ENCODE measurements around the gene DAGLB. TPM values are rescaled to one million over a fixed set of nuclear protein-coding genes. Genes with fewer than 3 reads are reported as not detected.
A peak's percentile ranks its signal among the peaks of the same experiment; 100 is the strongest.

DAGLB gene
- total RNA-seq, 4 donors from 2014 or later: 9.1 to 36.3 (median 24.3) TPM

DNA sequence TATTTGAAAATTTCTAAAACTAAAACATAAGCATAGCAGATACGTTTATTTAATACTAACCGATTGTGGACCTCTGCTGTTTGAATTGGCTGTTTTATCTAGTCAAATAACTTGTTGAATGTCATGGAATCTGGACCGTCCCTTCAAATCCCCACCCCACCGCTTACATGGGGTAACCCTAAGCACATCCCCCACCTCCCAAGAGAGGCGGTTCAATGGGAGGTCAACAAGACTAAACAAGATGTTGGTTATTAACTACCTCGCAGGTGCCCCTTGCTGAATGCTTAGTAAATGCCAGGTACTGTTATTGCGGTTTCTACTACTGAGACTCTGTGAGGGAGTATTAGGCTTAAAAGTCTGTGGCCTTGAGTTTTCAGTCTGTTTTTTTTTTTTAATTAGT is 70.9 kb downstream of the DAGLB start:
- peaks cover 0 to 7% (median 0%) of the 10 kb centered on the region in 3 donors for H3K36me3 ChIP-seq

DNA sequence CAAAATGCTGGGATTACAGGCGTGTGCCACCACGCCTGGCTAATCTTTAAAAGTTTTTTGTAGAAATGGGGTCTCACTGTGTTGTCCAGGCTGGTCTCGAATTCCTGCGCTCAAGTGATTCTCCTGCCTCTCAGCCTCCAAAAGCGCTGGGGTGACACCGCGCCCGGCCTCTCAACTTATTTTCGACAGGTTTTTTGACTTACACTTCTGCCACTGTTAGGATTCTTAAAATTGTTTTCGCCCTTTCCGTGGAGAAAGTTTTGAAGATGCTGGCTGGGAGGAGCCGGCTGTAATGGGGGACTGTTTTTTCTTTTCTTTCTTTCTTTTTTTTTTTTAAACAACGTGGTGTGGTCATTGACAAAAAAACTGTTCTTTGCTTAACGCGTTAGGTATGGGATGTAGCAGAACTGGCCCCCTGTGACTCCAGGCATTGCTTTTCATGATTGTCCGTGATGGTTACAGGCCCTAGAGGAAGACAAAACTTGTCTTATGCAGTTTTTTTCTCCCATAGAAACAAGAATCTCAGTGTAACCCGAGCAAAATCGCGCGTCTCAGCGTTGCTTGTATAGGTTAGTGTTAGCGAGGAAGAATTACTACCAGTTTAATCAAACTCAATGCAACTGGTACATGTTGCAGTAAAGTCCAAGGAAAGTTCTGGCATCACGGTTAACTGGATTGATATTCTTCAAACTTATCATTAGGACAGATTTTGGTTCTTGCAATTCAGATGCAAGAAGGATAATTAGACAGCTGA is 72.2 kb downstream of the DAGLB start:
- Histone ChIP-seq H3K9me3 (no peaks in the 10 kb centered on the region), H3K36me3 (peaks cover 0 to 7% (median 0%) of the 10 kb centered on the region in 3 donors), H3K27ac (peak overlapping the region; percentile 87 to 100 (median 92)), H3K27me3 (no peaks in the 10 kb centered on the region), H3K4me1 (peaks cover 0 to 40% (median 3%) of the 10 kb centered on the region in 4 donors), H3K4me3 (peak overlapping the region; percentile 61 to 99 (median 66))
- peak in 2 of 3 donors; percentile 50 to 54 for DNase-seq
- TF ChIP-seq, protein P1, sequence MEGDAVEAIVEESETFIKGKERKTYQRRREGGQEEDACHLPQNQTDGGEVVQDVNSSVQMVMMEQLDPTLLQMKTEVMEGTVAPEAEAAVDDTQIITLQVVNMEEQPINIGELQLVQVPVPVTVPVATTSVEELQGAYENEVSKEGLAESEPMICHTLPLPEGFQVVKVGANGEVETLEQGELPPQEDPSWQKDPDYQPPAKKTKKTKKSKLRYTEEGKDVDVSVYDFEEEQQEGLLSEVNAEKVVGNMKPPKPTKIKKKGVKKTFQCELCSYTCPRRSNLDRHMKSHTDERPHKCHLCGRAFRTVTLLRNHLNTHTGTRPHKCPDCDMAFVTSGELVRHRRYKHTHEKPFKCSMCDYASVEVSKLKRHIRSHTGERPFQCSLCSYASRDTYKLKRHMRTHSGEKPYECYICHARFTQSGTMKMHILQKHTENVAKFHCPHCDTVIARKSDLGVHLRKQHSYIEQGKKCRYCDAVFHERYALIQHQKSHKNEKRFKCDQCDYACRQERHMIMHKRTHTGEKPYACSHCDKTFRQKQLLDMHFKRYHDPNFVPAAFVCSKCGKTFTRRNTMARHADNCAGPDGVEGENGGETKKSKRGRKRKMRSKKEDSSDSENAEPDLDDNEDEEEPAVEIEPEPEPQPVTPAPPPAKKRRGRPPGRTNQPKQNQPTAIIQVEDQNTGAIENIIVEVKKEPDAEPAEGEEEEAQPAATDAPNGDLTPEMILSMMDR (IDR thresholded peaks at IDR 0.05): no peak
- TF ChIP-seq POLR2A (IDR thresholded peaks at IDR 0.05): no peak

More for the DNA sequence above, 70.9 kb downstream of the DAGLB start:
- Histone ChIP-seq H3K4me3 (peak overlapping the region in 2 of 4 donors; percentile 15 to 23), H3K27ac (peak overlapping the region in 1 of 4 donors; percentile 30), H3K4me1 (peaks cover 0 to 52% (median 3%) of the 10 kb centered on the region in 4 donors), H3K27me3 (no peaks in the 10 kb centered on the region), H3K9me3 (no peaks in the 10 kb centered on the region)
- no peak for DNase-seq
- TF ChIP-seq POLR2A (IDR thresholded peaks at IDR 0.05): no peak
- TF ChIP-seq, protein P1 (IDR thresholded peaks at IDR 0.05): no peak

DNA sequence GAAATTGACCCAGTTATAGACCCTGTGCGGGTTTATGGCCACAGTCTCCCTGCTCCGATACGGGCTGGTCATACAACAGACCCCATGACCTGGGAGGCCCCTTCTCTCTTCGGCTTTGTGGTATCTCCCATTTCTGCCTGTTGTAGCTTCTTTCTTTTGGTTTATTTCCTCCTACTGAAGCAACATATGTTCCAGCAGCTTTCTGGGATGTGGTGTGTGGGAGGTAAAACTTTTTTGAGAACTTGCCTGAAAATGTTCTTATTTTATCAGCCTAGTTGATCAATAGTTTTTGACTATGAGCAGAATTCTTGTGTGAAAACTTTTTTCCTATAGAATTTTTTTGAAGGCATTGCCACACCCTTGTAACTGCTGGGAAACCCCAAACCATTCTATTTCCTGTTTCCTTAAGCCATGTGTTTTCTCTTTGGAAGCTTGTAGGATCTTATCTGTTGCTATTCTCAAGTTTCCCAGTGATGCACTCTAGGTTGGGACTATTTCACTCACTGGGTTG is 80.0 kb downstream of the DAGLB start:
- no peak overlapping the region for H3K4me3 ChIP-seq
- peak overlapping the region in 3 of 4 donors; percentile 38 to 42 (median 38) for H3K27ac ChIP-seq
- no peaks in the 10 kb centered on the region for H3K9me3 ChIP-seq
- peaks cover 0 to 23% (median 0%) of the 10 kb centered on the region in 4 donors for H3K4me1 ChIP-seq
- no peaks in the 10 kb centered on the region for H3K36me3 ChIP-seq
- no peak for TF ChIP-seq POLR2A (IDR thresholded peaks at IDR 0.05)
- TF ChIP-seq, protein P1 (IDR thresholded peaks at IDR 0.05): no peak
- no peaks in the 10 kb centered on the region for H3K27me3 ChIP-seq
- DNase-seq: no peak

DNA sequence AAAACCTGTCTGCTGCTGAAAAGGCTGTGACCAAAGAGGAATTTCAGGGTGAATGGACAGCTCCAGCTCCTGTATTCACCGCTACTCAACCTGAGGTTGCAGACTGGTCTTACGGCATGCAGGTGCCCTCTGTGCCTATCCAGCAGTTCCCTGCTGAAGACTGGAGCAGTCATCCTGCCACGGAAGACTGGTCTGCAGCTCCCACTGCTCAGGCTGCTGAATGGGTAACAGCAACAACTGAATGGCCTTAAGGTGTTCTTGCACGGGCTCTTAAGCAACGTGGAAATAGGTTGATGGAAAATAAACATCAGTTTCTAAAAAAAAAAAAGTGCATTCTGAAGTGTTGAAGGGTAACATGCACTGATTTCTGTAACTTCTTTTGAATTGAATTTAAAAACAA is 82.3 kb downstream of the DAGLB start:
- Histone ChIP-seq H3K4me1 (peaks cover 0 to 23% (median 0%) of the 10 kb centered on the region in 4 donors), H3K36me3 (no peaks in the 10 kb centered on the region), H3K9me3 (no peaks in the 10 kb centered on the region), H3K27me3 (no peaks in the 10 kb centered on the region), H3K4me3 (no peak overlapping the region), H3K27ac (no peak overlapping the region)
- DNase-seq: no peak
- no peak for TF ChIP-seq POLR2A (IDR thresholded peaks at IDR 0.05)
- TF ChIP-seq, protein P1 (IDR thresholded peaks at IDR 0.05): no peak

DNA sequence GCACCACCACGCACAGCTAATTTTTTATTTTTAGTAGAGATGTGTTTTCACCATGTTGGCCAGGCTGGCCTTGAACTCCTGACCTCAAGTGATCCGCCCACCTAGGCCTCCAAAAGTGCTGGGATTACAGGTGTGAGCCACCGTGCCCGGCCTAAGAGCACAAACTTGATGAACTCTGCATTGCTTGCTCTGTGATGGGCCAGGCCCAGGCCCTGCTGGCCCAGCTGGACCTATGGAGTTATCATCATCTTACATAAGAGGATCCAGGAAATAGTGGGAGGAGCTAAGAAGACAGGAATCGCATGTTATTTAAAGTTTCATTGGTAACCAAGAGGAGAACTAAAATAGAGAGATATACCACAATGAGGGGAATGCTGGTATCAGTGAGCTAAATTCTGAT is 86.9 kb downstream of the DAGLB start:
- H3K27me3 ChIP-seq: no peaks in the 10 kb centered on the region
- no peaks in the 10 kb centered on the region for H3K36me3 ChIP-seq
- no peak for TF ChIP-seq POLR2A (IDR thresholded peaks at IDR 0.05)
- TF ChIP-seq, protein P1 (IDR thresholded peaks at IDR 0.05): no peak
- H3K4me3 ChIP-seq: no peak overlapping the region
- H3K9me3 ChIP-seq: no peaks in the 10 kb centered on the region
- peaks cover 0 to 8% (median 0%) of the 10 kb centered on the region in 4 donors for H3K4me1 ChIP-seq
- DNase-seq: no peak
- H3K27ac ChIP-seq: peak overlapping the region in 1 of 4 donors; percentile 13
